ENCODE measurements around the gene NUDT19.
"Not testable (repeated sequence)": the region's sequence is repeated elsewhere in the genome, so short reads cannot be mapped to it uniquely, and the experiment has no call there.

NUDT19 gene

GRCh38 chr19:32675720-32676185 lies 15.9 kb upstream of the NUDT19 start, which contains the start of gene RGS9BP:
Gene RGS9BP, plus strand, starts transcription at chr19:32675848. Its CDS starts 416 bp downstream, at chr19:32676264.
- DNase-seq = peak; percentile 56

GRCh38 chr19:32676186-32676894 lies 15.3 kb upstream of the NUDT19 start:
- no peak for DNase-seq

- no peak for DNase-seq
Observed at GRCh38 chr19:32676895-32677359, 14.7 kb upstream of the NUDT19 start.

GRCh38 chr19:32677657-32678056 lies 14.0 kb upstream of the NUDT19 start:
- DNase-seq = no peak

- no peak for DNase-seq
Observed at GRCh38 chr19:32680986-32681385, 10.6 kb upstream of the NUDT19 start.

GRCh38 chr19:32682317-32682716 lies 9.3 kb upstream of the NUDT19 start:
- DNase-seq = no peak

GRCh38 chr19:32686847-32687475 lies 4.7 kb upstream of the NUDT19 start:
- DNase-seq = no peak

GRCh38 chr19:32687681-32688080 lies 3.9 kb upstream of the NUDT19 start:
- DNase-seq = no peak

GRCh38 chr19:32688311-32688710 lies 3.3 kb upstream of the NUDT19 start:
- DNase-seq = no peak

- no peak for DNase-seq
Observed at GRCh38 chr19:32691952-32692726, 518 bp downstream of the NUDT19 start.

- DNase-seq = no peak
Observed at GRCh38 chr19:32692727-32693061, 1.1 kb downstream of the NUDT19 start.

- not testable (repeated sequence) for DNase-seq
Observed at GRCh38 chr19:32693151-32694108, 1.8 kb downstream of the NUDT19 start.

GRCh38 chr19:32694316-32694715 lies 2.7 kb downstream of the NUDT19 start:
- DNase-seq = not testable (repeated sequence)

GRCh38 chr19:32694851-32695250 lies 3.2 kb downstream of the NUDT19 start:
- DNase-seq = not testable (repeated sequence)

GRCh38 chr19:32695506-32695905 lies 3.9 kb downstream of the NUDT19 start:
- not testable (repeated sequence) for DNase-seq

GRCh38 chr19:32696771-32697170 lies 5.2 kb downstream of the NUDT19 start:
- DNase-seq = not testable (repeated sequence)

- DNase-seq = not testable (repeated sequence)
Observed at GRCh38 chr19:32700129-32700528, 8.5 kb downstream of the NUDT19 start.

GRCh38 chr19:32702010-32702409 lies 10.4 kb downstream of the NUDT19 start:
- DNase-seq = peak; percentile 38

- DNase-seq = not testable (repeated sequence)
Observed at GRCh38 chr19:32704006-32704405, 12.4 kb downstream of the NUDT19 start.

GRCh38 chr19:32708457-32708856 lies 16.8 kb downstream of the NUDT19 start:
- no peak for DNase-seq

GRCh38 chr19:32709032-32709431 lies 17.4 kb downstream of the NUDT19 start:
- DNase-seq = no peak

- DNase-seq = no peak
Observed at GRCh38 chr19:32711747-32712146, 20.1 kb downstream of the NUDT19 start.
